HG03108 (cell line): ENCODE results near the gene FAM98B.

Source experiments
- ATAC-seq: cut with Tn5 transposase; IDR thresholded peaks from one replicate; pipeline ENCODE4 v1.9.1; 2021; ENCODE audit warnings: moderate library complexity; ENCODE audit not compliant: unreplicated experiment

FAM98B gene

GRCh38 chr15:38535491-38536200, 81.7 kb downstream of the FAM98B start:
- ATAC-seq = no peak

- ATAC-seq = no peak
Measured at GRCh38 chr15:38536201-38536676, 82.3 kb downstream of the FAM98B start.
